GM23338 (cell line): ENCODE data around the gene OR52D1. TPM values are rescaled to one million over a fixed set of nuclear protein-coding genes. Genes with fewer than 3 reads are reported as not detected.

Source experiments
- ATAC-seq: fragments of 200-7000 bp; cut with Tn5 transposase; 3 replicates; pipeline ENCODE4 v1.9.1; 2020
- DNase-seq: peaks from one replicate; pipeline ENCODE4 v3.0.0-alpha.2; 2015; ENCODE audit warnings: low spot score
- H2AFZ ChIP-seq: fragments of 200-600 bp; sonication (generic); 2 replicates; pipeline ENCODE4 v1.8.0; 2016; ENCODE audit warnings: antibody characterized with exemption, mild to moderate bottlenecking, moderate library complexity
- H3F3A ChIP-seq: fragments of 200-600 bp; sonication (generic); replicated peaks from 2 replicates; pipeline ENCODE4 v1.8.0; 2017; ENCODE audit warnings: antibody characterized with exemption, mixed run types, low read depth
- H3K27ac ChIP-seq: fragments of 200-600 bp; sonication (generic); 2 replicates; pipeline ENCODE4 v1.6.1; 2016; ENCODE audit warnings: low read depth
- H3K27me3 ChIP-seq: fragments of 200-600 bp; sonication (generic); 2 replicates; pipeline ENCODE4 v1.8.0; 2016; ENCODE audit warnings: mild to moderate bottlenecking, mixed run types, moderate library complexity; ENCODE audit not compliant: insufficient read depth
- H3K36me3 ChIP-seq: fragments of 200-600 bp; sonication (generic); 2 replicates; pipeline ENCODE4 v1.8.0; 2016; ENCODE audit warnings: mild to moderate bottlenecking; ENCODE audit not compliant: insufficient read depth
- H3K4me1 ChIP-seq: fragments of 200-600 bp; sonication (generic); 2 replicates; pipeline ENCODE4 v1.8.0; 2016; ENCODE audit warnings: mild to moderate bottlenecking, moderate library complexity; ENCODE audit not compliant: insufficient read depth
- H3K4me2 ChIP-seq: fragments of 200-600 bp; sonication (generic); 2 replicates; pipeline ENCODE4 v1.7.1; 2017; ENCODE audit warnings: mixed run types
- H3K4me3 ChIP-seq: fragments of 200-600 bp; sonication (generic); 2 replicates; pipeline ENCODE4 v1.6.1; 2016; ENCODE audit warnings: mixed run types
- H3K79me2 ChIP-seq: fragments of 200-600 bp; sonication (generic); replicated peaks from 2 replicates; pipeline ENCODE4 v1.8.0; 2017; ENCODE audit warnings: mild to moderate bottlenecking; ENCODE audit not compliant: insufficient read depth
- H3K9me2 ChIP-seq: fragments of 200-600 bp; sonication (generic); 2 replicates; pipeline ENCODE4 v1.8.0; 2017; ENCODE audit not compliant: insufficient read depth
- H4K20me1 ChIP-seq: fragments of 200-600 bp; sonication (generic); replicated peaks from 2 replicates; pipeline ENCODE4 v1.8.0; 2017; ENCODE audit warnings: mild to moderate bottlenecking; ENCODE audit not compliant: insufficient read depth
- H3K27ac Mint-ChIP-seq: 2 replicates; pipeline ENCODE4 v1.8.0; 2020; ENCODE audit warnings: inconsistent platforms, mild to moderate bottlenecking, moderate library complexity, mixed read lengths
- H3K27me3 Mint-ChIP-seq: 3 replicates; pipeline ENCODE4 v1.8.0; 2022; ENCODE audit warnings: low read depth, mild to moderate bottlenecking, moderate library complexity, mixed read lengths, inconsistent platforms; ENCODE audit not compliant: insufficient read depth, poor library complexity
- H3K36me3 Mint-ChIP-seq: 3 replicates; pipeline ENCODE4 v1.8.0; 2021; ENCODE audit warnings: low read depth, mild to moderate bottlenecking, inconsistent platforms, moderate library complexity, mixed read lengths
- H3K4me1 Mint-ChIP-seq: 3 replicates; pipeline ENCODE4 v1.8.0; 2020; ENCODE audit warnings: mild to moderate bottlenecking, inconsistent platforms, mixed read lengths
- H3K4me3 Mint-ChIP-seq: 3 replicates; pipeline ENCODE4 v1.8.0; 2021; ENCODE audit warnings: moderate library complexity, mild to moderate bottlenecking, inconsistent platforms, mixed read lengths
- H3K9me3 Mint-ChIP-seq: 3 replicates; pipeline ENCODE4 v1.8.0; 2020; ENCODE audit warnings: moderate library complexity, mild to moderate bottlenecking, inconsistent platforms, mixed read lengths
- CREB1 ChIP-seq: fragments of 250-450 bp; sonication (Bioruptor Pico); IDR thresholded peaks from 2 replicates; pipeline ENCODE4 v1.5.0; 2020; ENCODE audit warnings: low read depth, mild to moderate bottlenecking, moderate library complexity
- EZH2 ChIP-seq: fragments of 200-600 bp; sonication (generic); IDR thresholded peaks from one replicate; pipeline ENCODE4 v1.8.0; 2017; ENCODE audit warnings: antibody characterized with exemption, mild to moderate bottlenecking, low read depth; ENCODE audit not compliant: unreplicated experiment
- EZH2phosphoT487 ChIP-seq: fragments of 200-600 bp; sonication (generic); IDR thresholded peaks from one replicate; pipeline ENCODE4 v1.8.1; 2018; ENCODE audit warnings: antibody characterized with exemption; ENCODE audit not compliant: unreplicated experiment
- JUNB ChIP-seq: IDR thresholded peaks from one replicate; pipeline ENCODE4 v1.6.1; 2016; ENCODE audit warnings: antibody characterized with exemption; ENCODE audit not compliant: unreplicated experiment
- NANOG ChIP-seq: IDR thresholded peaks from 2 replicates; pipeline ENCODE4 v1.6.1; 2016; ENCODE audit warnings: antibody characterized with exemption, borderline replicate concordance
- POLR2AphosphoS5 ChIP-seq: IDR thresholded peaks from 2 replicates; pipeline ENCODE4 v1.6.1; 2016; ENCODE audit warnings: antibody characterized with exemption, low read depth
- STAT1 ChIP-seq: IDR thresholded peaks from one replicate; pipeline ENCODE4 v1.6.1; 2016; ENCODE audit warnings: antibody characterized with exemption; ENCODE audit not compliant: unreplicated experiment
- ZNF114 ChIP-seq: fragments of 250-450 bp; sonication (Bioruptor Pico); IDR thresholded peaks from 2 replicates; pipeline ENCODE4 v1.5.0; 2020; ENCODE audit warnings: mild to moderate bottlenecking, moderate library complexity
- ZNF331 ChIP-seq: fragments of 250-450 bp; sonication (Bioruptor Pico); IDR thresholded peaks from 2 replicates; pipeline ENCODE4 v1.5.0; 2020; ENCODE audit warnings: low read depth, mild to moderate bottlenecking, moderate library complexity
- polyA plus RNA-seq: library from polyadenylated mRNA; unstranded; fragments of >200 nt; fragmentation: Nextera tagmentation; extraction: Ambion mirVana; gene quantifications from 2 replicates; pipeline ENCODE4 v1.2.1, GENCODE V29; 2016
- total RNA-seq: library from RNA; depleted of rRNA; stranded (reverse); fragments of >200 nt; shearing (Covaris generic); gene quantifications from 2 replicates; pipeline ENCODE4 v1.2.3, GENCODE V29; 2014
- TF ChIP-seq, protein P1 (sequence below), 2 experiments: fragments of 200-600 bp in 1 of 2; sonication (generic) in 1 of 2; conservative IDR thresholded peaks; 2 replicates each; pipeline versions ENCODE4 v1.5.1 to v1.6.1; 2016 to 2017; ENCODE audit warnings: antibody characterized with exemption in 2 of 2, low read depth in 2 of 2, mild to moderate bottlenecking in 2 of 2, moderate library complexity in 1 of 2
- TF ChIP-seq, protein P2 (sequence below): IDR thresholded peaks from one replicate; pipeline ENCODE4 v1.6.1; 2018; ENCODE audit warnings: antibody characterized with exemption; ENCODE audit not compliant: unreplicated experiment
- TF ChIP-seq, protein P3 (sequence below): IDR thresholded peaks from 2 replicates; pipeline ENCODE4 v1.6.1; 2016; ENCODE audit warnings: antibody characterized with exemption
- TF ChIP-seq, protein P4 (sequence below): fragments of 250-450 bp; sonication (Bioruptor Pico); IDR thresholded peaks from 2 replicates; pipeline ENCODE4 v1.5.0; 2020; ENCODE audit warnings: mild to moderate bottlenecking, moderate library complexity

Gene OR52D1
- total and polyA plus RNA-seq, 2 experiments from 2014 or later: not detected

DNA sequence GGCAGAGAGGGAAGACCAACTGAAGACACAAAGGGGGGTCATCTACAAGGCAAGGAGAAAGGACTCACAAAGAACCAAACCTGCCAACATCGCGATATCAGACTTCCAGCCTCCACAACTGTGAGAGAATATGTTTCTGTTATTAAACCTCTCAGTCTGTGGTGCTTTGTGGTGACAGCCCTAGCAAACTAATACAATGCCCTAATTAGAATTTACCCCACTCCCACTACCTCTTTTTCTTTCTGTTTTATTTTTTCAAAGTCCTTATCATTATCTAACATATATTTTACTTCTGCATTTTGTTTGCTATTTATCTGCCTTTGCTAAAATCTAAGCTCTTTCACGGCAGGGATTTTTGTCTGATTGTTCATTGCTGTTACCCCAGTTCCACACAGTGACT, 2.5 kb upstream of the OR52D1 start:
- H3K9me3 Mint-ChIP-seq: no peaks in the 10 kb centered on the region
- H3K4me1 ChIP-seq: no peaks in the 10 kb centered on the region
- peaks cover 3% of the 10 kb centered on the region; the same call in 1 of the 2 replicates for H3K9me2 ChIP-seq
- H3K27me3 ChIP-seq: no peaks in the 10 kb centered on the region
- TF ChIP-seq ZNF331 (CRISPR knock-in tag) (no peak), CREB1 (CRISPR knock-in tag) (no peak), NANOG (no peak), JUNB (no peak), EZH2 (no peak), STAT1 (no peak), ZNF114 (CRISPR knock-in tag) (no peak), EZH2phosphoT487 (no peak), POLR2AphosphoS5 (no peak)
- TF ChIP-seq, protein P1, sequence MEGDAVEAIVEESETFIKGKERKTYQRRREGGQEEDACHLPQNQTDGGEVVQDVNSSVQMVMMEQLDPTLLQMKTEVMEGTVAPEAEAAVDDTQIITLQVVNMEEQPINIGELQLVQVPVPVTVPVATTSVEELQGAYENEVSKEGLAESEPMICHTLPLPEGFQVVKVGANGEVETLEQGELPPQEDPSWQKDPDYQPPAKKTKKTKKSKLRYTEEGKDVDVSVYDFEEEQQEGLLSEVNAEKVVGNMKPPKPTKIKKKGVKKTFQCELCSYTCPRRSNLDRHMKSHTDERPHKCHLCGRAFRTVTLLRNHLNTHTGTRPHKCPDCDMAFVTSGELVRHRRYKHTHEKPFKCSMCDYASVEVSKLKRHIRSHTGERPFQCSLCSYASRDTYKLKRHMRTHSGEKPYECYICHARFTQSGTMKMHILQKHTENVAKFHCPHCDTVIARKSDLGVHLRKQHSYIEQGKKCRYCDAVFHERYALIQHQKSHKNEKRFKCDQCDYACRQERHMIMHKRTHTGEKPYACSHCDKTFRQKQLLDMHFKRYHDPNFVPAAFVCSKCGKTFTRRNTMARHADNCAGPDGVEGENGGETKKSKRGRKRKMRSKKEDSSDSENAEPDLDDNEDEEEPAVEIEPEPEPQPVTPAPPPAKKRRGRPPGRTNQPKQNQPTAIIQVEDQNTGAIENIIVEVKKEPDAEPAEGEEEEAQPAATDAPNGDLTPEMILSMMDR (conservative IDR thresholded peaks at IDR 0.05; ENCODE audit: low read depth in 2 of 2): no peak
- TF ChIP-seq, protein P2, sequence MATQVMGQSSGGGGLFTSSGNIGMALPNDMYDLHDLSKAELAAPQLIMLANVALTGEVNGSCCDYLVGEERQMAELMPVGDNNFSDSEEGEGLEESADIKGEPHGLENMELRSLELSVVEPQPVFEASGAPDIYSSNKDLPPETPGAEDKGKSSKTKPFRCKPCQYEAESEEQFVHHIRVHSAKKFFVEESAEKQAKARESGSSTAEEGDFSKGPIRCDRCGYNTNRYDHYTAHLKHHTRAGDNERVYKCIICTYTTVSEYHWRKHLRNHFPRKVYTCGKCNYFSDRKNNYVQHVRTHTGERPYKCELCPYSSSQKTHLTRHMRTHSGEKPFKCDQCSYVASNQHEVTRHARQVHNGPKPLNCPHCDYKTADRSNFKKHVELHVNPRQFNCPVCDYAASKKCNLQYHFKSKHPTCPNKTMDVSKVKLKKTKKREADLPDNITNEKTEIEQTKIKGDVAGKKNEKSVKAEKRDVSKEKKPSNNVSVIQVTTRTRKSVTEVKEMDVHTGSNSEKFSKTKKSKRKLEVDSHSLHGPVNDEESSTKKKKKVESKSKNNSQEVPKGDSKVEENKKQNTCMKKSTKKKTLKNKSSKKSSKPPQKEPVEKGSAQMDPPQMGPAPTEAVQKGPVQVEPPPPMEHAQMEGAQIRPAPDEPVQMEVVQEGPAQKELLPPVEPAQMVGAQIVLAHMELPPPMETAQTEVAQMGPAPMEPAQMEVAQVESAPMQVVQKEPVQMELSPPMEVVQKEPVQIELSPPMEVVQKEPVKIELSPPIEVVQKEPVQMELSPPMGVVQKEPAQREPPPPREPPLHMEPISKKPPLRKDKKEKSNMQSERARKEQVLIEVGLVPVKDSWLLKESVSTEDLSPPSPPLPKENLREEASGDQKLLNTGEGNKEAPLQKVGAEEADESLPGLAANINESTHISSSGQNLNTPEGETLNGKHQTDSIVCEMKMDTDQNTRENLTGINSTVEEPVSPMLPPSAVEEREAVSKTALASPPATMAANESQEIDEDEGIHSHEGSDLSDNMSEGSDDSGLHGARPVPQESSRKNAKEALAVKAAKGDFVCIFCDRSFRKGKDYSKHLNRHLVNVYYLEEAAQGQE: no peak
- TF ChIP-seq, protein P3, sequence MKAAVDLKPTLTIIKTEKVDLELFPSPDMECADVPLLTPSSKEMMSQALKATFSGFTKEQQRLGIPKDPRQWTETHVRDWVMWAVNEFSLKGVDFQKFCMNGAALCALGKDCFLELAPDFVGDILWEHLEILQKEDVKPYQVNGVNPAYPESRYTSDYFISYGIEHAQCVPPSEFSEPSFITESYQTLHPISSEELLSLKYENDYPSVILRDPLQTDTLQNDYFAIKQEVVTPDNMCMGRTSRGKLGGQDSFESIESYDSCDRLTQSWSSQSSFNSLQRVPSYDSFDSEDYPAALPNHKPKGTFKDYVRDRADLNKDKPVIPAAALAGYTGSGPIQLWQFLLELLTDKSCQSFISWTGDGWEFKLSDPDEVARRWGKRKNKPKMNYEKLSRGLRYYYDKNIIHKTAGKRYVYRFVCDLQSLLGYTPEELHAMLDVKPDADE: no peak
- TF ChIP-seq, protein P4, sequence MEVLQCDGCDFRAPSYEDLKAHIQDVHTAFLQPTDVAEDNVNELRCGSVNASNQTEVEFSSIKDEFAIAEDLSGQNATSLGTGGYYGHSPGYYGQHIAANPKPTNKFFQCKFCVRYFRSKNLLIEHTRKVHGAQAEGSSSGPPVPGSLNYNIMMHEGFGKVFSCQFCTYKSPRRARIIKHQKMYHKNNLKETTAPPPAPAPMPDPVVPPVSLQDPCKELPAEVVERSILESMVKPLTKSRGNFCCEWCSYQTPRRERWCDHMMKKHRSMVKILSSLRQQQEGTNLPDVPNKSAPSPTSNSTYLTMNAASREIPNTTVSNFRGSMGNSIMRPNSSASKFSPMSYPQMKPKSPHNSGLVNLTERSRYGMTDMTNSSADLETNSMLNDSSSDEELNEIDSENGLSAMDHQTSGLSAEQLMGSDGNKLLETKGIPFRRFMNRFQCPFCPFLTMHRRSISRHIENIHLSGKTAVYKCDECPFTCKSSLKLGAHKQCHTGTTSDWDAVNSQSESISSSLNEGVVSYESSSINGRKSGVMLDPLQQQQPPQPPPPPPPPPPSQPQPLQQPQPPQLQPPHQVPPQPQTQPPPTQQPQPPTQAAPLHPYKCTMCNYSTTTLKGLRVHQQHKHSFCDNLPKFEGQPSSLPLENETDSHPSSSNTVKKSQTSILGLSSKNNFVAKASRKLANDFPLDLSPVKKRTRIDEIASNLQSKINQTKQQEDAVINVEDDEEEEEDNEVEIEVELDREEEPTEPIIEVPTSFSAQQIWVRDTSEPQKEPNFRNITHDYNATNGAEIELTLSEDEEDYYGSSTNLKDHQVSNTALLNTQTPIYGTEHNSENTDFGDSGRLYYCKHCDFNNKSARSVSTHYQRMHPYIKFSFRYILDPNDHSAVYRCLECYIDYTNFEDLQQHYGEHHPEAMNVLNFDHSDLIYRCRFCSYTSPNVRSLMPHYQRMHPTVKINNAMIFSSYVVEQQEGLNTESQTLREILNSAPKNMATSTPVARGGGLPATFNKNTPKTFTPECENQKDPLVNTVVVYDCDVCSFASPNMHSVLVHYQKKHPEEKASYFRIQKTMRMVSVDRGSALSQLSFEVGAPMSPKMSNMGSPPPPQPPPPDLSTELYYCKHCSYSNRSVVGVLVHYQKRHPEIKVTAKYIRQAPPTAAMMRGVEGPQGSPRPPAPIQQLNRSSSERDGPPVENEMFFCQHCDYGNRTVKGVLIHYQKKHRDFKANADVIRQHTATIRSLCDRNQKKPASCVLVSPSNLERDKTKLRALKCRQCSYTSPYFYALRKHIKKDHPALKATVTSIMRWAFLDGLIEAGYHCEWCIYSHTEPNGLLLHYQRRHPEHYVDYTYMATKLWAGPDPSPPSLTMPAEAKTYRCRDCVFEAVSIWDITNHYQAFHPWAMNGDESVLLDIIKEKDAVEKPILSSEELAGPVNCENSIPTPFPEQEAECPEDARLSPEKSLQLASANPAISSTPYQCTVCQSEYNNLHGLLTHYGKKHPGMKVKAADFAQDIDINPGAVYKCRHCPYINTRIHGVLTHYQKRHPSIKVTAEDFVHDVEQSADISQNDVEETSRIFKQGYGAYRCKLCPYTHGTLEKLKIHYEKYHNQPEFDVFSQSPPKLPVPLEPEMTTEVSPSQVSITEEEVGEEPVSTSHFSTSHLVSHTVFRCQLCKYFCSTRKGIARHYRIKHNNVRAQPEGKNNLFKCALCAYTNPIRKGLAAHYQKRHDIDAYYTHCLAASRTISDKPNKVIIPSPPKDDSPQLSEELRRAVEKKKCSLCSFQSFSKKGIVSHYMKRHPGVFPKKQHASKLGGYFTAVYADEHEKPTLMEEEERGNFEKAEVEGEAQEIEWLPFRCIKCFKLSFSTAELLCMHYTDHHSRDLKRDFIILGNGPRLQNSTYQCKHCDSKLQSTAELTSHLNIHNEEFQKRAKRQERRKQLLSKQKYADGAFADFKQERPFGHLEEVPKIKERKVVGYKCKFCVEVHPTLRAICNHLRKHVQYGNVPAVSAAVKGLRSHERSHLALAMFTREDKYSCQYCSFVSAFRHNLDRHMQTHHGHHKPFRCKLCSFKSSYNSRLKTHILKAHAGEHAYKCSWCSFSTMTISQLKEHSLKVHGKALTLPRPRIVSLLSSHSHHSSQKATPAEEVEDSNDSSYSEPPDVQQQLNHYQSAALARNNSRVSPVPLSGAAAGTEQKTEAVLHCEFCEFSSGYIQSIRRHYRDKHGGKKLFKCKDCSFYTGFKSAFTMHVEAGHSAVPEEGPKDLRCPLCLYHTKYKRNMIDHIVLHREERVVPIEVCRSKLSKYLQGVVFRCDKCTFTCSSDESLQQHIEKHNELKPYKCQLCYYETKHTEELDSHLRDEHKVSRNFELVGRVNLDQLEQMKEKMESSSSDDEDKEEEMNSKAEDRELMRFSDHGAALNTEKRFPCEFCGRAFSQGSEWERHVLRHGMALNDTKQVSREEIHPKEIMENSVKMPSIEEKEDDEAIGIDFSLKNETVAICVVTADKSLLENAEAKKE (CRISPR knock-in tag): no peak
- H3K27me3 Mint-ChIP-seq: peaks cover 1% of the 10 kb centered on the region
- no peaks in the 10 kb centered on the region for H3K36me3 ChIP-seq
- no peak overlapping the region for H3K4me3 Mint-ChIP-seq
- no peaks in the 10 kb centered on the region for H3F3A ChIP-seq
- H4K20me1 ChIP-seq: no peaks in the 10 kb centered on the region
- no peak overlapping the region for H3K4me2 ChIP-seq
- DNase-seq (no peak), ATAC-seq (no peak)
- H3K27ac Mint-ChIP-seq: no peak overlapping the region
- H3K27ac ChIP-seq: no peak overlapping the region
- peak overlapping the region; percentile 69 for H2AFZ ChIP-seq
- H3K79me2 ChIP-seq: no peaks in the 10 kb centered on the region
- H3K4me3 ChIP-seq: no peak overlapping the region
- no peaks in the 10 kb centered on the region for H3K36me3 Mint-ChIP-seq
- H3K4me1 Mint-ChIP-seq: no peaks in the 10 kb centered on the region
